BLaER1 (cell line): Measurements from ENCODE around the gene SH3BP5.

Experiments
- H3K27ac ChIP-seq: shearing (Covaris generic); formaldehyde crosslinking; 2 replicates; pipeline ENCODE4 v1.8.1; 2022
- H3K27me3 ChIP-seq: shearing (Covaris generic); formaldehyde crosslinking; 2 replicates; pipeline ENCODE4 v1.8.1; 2022
- H3K36me3 ChIP-seq: shearing (Covaris generic); formaldehyde crosslinking; 2 replicates; pipeline ENCODE4 v1.8.1; 2022
- H3K4me1 ChIP-seq: shearing (Covaris generic); formaldehyde crosslinking; 2 replicates; pipeline ENCODE4 v1.8.1; 2022
- H3K4me2 ChIP-seq: shearing (Covaris generic); formaldehyde crosslinking; 2 replicates; pipeline ENCODE4 v1.8.1; 2022
- H3K4me3 ChIP-seq: shearing (Covaris generic); formaldehyde crosslinking; 2 replicates; pipeline ENCODE4 v1.8.1; 2022
- H3K9ac ChIP-seq: shearing (Covaris generic); formaldehyde crosslinking; 2 replicates; pipeline ENCODE4 v1.8.1; 2022
- H3K9me3 ChIP-seq: shearing (Covaris generic); formaldehyde crosslinking; 2 replicates; pipeline ENCODE4 v1.8.1; 2022
- H4K20me1 ChIP-seq: shearing (Covaris generic); formaldehyde crosslinking; 2 replicates; pipeline ENCODE4 v1.8.1; 2022
- Cebpa-rat ChIP-seq: shearing (Covaris generic); IDR thresholded peaks from 2 replicates; pipeline ENCODE4 v1.8.1; 2022

The SH3BP5 gene

DNA sequence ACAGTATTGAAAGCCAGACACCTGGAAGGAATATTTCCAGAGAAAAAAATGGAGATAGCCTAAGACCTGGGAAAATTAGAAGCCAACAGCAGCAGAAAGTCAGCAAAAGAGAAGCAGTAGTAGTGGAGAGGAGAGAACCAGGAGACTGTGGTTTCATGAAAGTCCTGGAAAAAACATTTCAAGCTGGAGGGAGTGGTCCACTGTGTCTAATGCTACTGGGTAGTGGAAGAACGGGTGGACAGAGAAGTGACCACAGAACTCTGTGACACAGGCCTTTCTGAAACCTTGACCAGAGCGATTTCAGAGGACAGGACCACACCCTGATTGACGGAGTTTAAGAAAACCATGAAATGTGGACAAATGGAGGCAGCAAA is 15.3 kb upstream of the SH3BP5 start:
- no peak overlapping the region for H3K27ac ChIP-seq

GRCh38 chr3:15347063-15347736 is 14.8 kb upstream of the SH3BP5 start:
- H3K27ac ChIP-seq: no peak overlapping the region
- peaks cover 28% of the 10 kb centered on the region for H3K9me3 ChIP-seq
- TF ChIP-seq Cebpa-rat: no peak
- no peaks in the 10 kb centered on the region for H3K36me3 ChIP-seq
- no peak overlapping the region for H3K4me3 ChIP-seq
- no peaks in the 10 kb centered on the region for H3K27me3 ChIP-seq
- no peak overlapping the region for H3K4me2 ChIP-seq
- peaks cover 10% of the 10 kb centered on the region; the same call in 1 of the 2 replicates for H3K4me1 ChIP-seq
- H4K20me1 ChIP-seq: no peaks in the 10 kb centered on the region
- no peak overlapping the region for H3K9ac ChIP-seq

More for the DNA sequence above, 15.3 kb upstream of the SH3BP5 start:
- Histone ChIP-seq H3K4me1 (peaks cover 10% of the 10 kb centered on the region; the same call in 1 of the 2 replicates), H3K4me2 (no peak overlapping the region), H3K27me3 (no peaks in the 10 kb centered on the region), H3K9me3 (peaks cover 31% of the 10 kb centered on the region), H3K36me3 (no peaks in the 10 kb centered on the region), H3K9ac (no peak overlapping the region), H3K4me3 (no peak overlapping the region), H4K20me1 (no peaks in the 10 kb centered on the region)
- no peak for TF ChIP-seq Cebpa-rat

DNA sequence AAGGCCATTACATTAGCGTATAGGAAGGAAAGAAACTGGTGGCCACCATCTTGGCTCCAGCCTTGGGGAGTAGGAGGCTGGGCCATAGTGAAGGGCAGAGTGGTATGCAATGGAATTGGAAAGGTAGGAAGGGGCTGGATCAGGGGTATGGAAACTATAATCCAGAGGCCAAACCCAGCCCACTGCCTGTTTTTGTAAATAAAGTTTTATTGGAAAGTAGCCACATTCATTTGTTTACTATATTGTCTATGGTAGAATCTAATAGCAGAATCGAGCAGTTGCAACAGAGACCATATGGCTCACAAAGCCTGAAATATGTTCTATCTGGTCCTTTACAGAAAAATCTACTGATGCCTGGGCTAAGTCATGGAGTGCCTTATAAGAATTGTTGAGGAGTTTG is 14.1 kb upstream of the SH3BP5 start:
- Histone ChIP-seq H3K27me3 (no peaks in the 10 kb centered on the region), H3K27ac (no peak overlapping the region)

GRCh38 chr3:15345608-15346137 is 13.3 kb upstream of the SH3BP5 start:
- H3K4me2 ChIP-seq: no peak overlapping the region; the same call in 1 of the 2 replicates
- peaks cover 12% of the 10 kb centered on the region for H3K9me3 ChIP-seq
- H3K4me1 ChIP-seq: peaks cover 10% of the 10 kb centered on the region; the same call in 1 of the 2 replicates
- TF ChIP-seq Cebpa-rat: no peak
- H3K27me3 ChIP-seq: no peaks in the 10 kb centered on the region
- no peaks in the 10 kb centered on the region for H3K36me3 ChIP-seq
- H3K27ac ChIP-seq: no peak overlapping the region
- no peak overlapping the region for H3K9ac ChIP-seq
- H4K20me1 ChIP-seq: no peaks in the 10 kb centered on the region
- H3K4me3 ChIP-seq: no peak overlapping the region

More for the DNA sequence above, 14.1 kb upstream of the SH3BP5 start:
- H3K9me3 ChIP-seq: peaks cover 21% of the 10 kb centered on the region
- no peak overlapping the region for H3K4me3 ChIP-seq
- H4K20me1 ChIP-seq: no peaks in the 10 kb centered on the region
- H3K4me2 ChIP-seq: no peak overlapping the region
- no peak overlapping the region for H3K9ac ChIP-seq
- TF ChIP-seq Cebpa-rat: no peak
- peaks cover 10% of the 10 kb centered on the region; the same call in 1 of the 2 replicates for H3K4me1 ChIP-seq
- H3K36me3 ChIP-seq: no peaks in the 10 kb centered on the region

DNA sequence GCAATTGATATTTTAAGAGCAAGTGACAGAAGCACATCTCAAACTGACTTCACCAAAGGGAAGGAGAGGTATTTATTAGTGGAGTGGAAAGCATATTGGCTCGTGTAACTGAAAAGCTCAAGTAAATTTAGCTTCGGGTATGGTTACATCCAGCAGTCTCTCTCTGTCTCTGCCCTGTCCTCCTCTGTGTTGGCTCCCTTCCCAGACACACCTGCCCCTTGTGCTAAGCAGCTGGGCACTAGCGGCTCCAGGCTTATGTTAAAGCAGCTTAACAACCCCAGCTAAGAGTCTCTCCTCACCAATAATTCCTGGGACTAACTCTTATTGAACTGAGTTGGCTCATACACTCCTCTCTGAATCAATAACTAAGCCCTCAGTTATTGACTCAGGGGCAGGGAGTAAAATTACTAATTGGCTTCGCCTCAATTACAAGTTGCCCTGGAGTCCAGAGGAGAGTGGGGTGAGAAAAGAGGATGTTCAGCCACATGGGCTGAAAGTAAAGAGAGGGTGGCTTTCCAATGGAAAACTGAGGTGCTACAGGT is 12.8 kb upstream of the SH3BP5 start:
- no peak overlapping the region for H3K27ac ChIP-seq
- no peak overlapping the region for H3K9ac ChIP-seq
- no peak overlapping the region for H3K4me2 ChIP-seq
- H4K20me1 ChIP-seq: no peaks in the 10 kb centered on the region
- H3K9me3 ChIP-seq: peaks cover 8% of the 10 kb centered on the region
- H3K4me1 ChIP-seq: peaks cover 10% of the 10 kb centered on the region; the same call in 1 of the 2 replicates
- H3K27me3 ChIP-seq: no peaks in the 10 kb centered on the region
- H3K36me3 ChIP-seq: no peaks in the 10 kb centered on the region
- no peak overlapping the region for H3K4me3 ChIP-seq
- TF ChIP-seq Cebpa-rat: no peak

DNA sequence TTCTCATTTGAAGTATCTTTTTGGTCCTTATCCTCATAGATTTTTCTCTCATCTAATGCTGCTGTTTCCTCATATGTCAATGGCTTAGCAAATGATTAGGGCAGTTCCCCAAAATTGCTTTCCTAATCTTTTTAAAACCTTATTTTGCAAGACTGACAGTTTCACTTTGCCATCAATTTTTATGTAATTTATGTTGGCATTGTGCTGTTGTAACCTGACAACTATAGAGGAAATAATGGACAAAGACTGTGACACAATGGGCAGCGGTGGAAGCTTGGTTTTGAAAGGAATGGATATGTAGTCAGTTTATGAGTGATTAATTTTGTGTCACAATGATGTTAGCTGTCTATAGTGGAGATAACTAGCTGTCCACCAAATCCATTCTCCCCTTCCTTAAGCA is 10.6 kb upstream of the SH3BP5 start:
- Histone ChIP-seq H3K27me3 (no peaks in the 10 kb centered on the region), H3K9me3 (no peaks in the 10 kb centered on the region), H3K36me3 (no peaks in the 10 kb centered on the region), H4K20me1 (no peaks in the 10 kb centered on the region), H3K27ac (no peak overlapping the region), H3K4me1 (peaks cover 10% of the 10 kb centered on the region; the same call in 1 of the 2 replicates), H3K9ac (no peak overlapping the region), H3K4me2 (no peak overlapping the region), H3K4me3 (no peak overlapping the region)
- no peak for TF ChIP-seq Cebpa-rat

- no peaks in the 10 kb centered on the region for H4K20me1 ChIP-seq
- no peak for TF ChIP-seq Cebpa-rat
- no peak overlapping the region for H3K4me3 ChIP-seq
- H3K4me1 ChIP-seq: peaks cover 10% of the 10 kb centered on the region; the same call in 1 of the 2 replicates
- no peak overlapping the region for H3K9ac ChIP-seq
- no peaks in the 10 kb centered on the region for H3K27me3 ChIP-seq
- H3K36me3 ChIP-seq: no peaks in the 10 kb centered on the region
- H3K9me3 ChIP-seq: no peaks in the 10 kb centered on the region
- no peak overlapping the region for H3K4me2 ChIP-seq
- H3K27ac ChIP-seq: no peak overlapping the region
Observed at GRCh38 chr3:15342246-15342645, 9.9 kb upstream of the SH3BP5 start.

GRCh38 chr3:15341030-15341726 is 8.8 kb upstream of the SH3BP5 start:
- Histone ChIP-seq H3K9ac (no peak overlapping the region), H3K4me2 (no peak overlapping the region), H3K9me3 (no peaks in the 10 kb centered on the region), H3K4me3 (no peak overlapping the region), H3K27ac (no peak overlapping the region), H3K4me1 (peaks cover 10% of the 10 kb centered on the region; the same call in 1 of the 2 replicates), H3K27me3 (no peaks in the 10 kb centered on the region), H3K36me3 (no peaks in the 10 kb centered on the region), H4K20me1 (no peaks in the 10 kb centered on the region)
- TF ChIP-seq Cebpa-rat: no peak

- no peak for TF ChIP-seq Cebpa-rat
- H3K4me3 ChIP-seq: no peak overlapping the region
Observed at GRCh38 chr3:15339786-15340215, 7.4 kb upstream of the SH3BP5 start.

DNA sequence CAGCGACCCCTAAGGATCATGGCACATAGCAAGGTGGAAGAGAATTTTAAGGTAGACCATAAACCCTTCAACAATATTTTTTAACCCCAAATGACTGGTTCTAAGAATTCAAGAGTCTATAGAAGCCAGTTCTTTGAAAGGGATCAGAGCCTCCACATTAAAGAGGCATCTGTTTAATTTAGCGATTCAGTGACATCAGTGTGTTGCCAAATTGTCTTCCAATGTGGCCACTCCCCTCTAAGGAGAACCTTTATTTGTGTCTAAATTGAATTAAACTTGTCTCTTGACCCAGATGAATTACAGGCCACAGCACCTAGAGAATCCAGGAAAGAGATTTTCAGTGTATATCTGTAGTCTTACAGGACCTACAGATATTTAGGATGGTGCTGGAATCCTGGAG is 6.6 kb upstream of the SH3BP5 start:
- Histone ChIP-seq H3K4me2 (no peak overlapping the region), H4K20me1 (no peaks in the 10 kb centered on the region), H3K9me3 (no peaks in the 10 kb centered on the region), H3K36me3 (no peaks in the 10 kb centered on the region), H3K27ac (no peak overlapping the region), H3K27me3 (no peaks in the 10 kb centered on the region), H3K4me1 (no peaks in the 10 kb centered on the region), H3K4me3 (no peak overlapping the region), H3K9ac (no peak overlapping the region)
- TF ChIP-seq Cebpa-rat: no peak

More at GRCh38 chr3:15339786-15340215, 7.4 kb upstream of the SH3BP5 start:
- Histone ChIP-seq H3K27ac (no peak overlapping the region), H3K36me3 (no peaks in the 10 kb centered on the region), H3K27me3 (no peaks in the 10 kb centered on the region), H3K4me1 (no peaks in the 10 kb centered on the region), H3K9ac (no peak overlapping the region), H3K4me2 (no peak overlapping the region), H3K9me3 (no peaks in the 10 kb centered on the region), H4K20me1 (no peaks in the 10 kb centered on the region)
